Lower leg skin (tissue), 4 donors: ENCODE data around the gene NR0B2. TPM values are rescaled to one million over a fixed set of nuclear protein-coding genes. Genes with fewer than 3 reads are reported as not detected.
A peak's percentile ranks its signal among the peaks of the same experiment; 100 is the strongest.

Experiments
- DNase-seq, 2 donors: peaks; one replicate each; pipeline ENCODE4 v3.0.0-alpha.2; 2019; ENCODE audit warnings: low spot score in 2 of 2
- H3K4me3 ChIP-seq: fragments of 200-600 bp; sonication (generic); 2 replicates; pipeline ENCODE4 v1.5.1; 2017; ENCODE audit warnings: mild to moderate bottlenecking, low read depth; ENCODE audit not compliant: poor library complexity, severe bottlenecking
- POLR2A ChIP-seq, 2 donors: fragments of 450-650 bp; IDR thresholded peaks; one replicate each; pipeline ENCODE4 v1.6.1; 2016 to 2017; ENCODE audit warnings: antibody characterized with exemption in 2 of 2, mild to moderate bottlenecking in 1 of 2, moderate library complexity in 1 of 2
- WGBS, 2 donors: methylation state at CpG; one replicate each; pipeline ENCODE4 v1.1.5; 2018; 5-methylcytosine and 5-hydroxymethylcytosine counted together
- intact Hi-C: fragments of 100-400 bp; cut with DNase I; formaldehyde crosslinking; loops from one replicate; pipeline ENCODE4 v1.15.0; 2023; ENCODE audit warnings: low total_unique reads
- total RNA-seq, 4 donors: library from RNA; depleted of rRNA; stranded (reverse); fragments of >200 nt; gene quantifications; one replicate each; pipeline ENCODE4 v1.1.0, GENCODE V29; 2016
- TF ChIP-seq, protein P1 (sequence below), 3 donors: fragments of 450-650 bp; IDR thresholded peaks; one replicate each; pipeline ENCODE4 v1.5.1; 2016; ENCODE audit warnings: antibody characterized with exemption in 3 of 3, mild to moderate bottlenecking in 3 of 3, moderate library complexity in 2 of 3

NR0B2 gene
- total RNA-seq, 4 donors from 2014 or later, result not detected

DNA sequence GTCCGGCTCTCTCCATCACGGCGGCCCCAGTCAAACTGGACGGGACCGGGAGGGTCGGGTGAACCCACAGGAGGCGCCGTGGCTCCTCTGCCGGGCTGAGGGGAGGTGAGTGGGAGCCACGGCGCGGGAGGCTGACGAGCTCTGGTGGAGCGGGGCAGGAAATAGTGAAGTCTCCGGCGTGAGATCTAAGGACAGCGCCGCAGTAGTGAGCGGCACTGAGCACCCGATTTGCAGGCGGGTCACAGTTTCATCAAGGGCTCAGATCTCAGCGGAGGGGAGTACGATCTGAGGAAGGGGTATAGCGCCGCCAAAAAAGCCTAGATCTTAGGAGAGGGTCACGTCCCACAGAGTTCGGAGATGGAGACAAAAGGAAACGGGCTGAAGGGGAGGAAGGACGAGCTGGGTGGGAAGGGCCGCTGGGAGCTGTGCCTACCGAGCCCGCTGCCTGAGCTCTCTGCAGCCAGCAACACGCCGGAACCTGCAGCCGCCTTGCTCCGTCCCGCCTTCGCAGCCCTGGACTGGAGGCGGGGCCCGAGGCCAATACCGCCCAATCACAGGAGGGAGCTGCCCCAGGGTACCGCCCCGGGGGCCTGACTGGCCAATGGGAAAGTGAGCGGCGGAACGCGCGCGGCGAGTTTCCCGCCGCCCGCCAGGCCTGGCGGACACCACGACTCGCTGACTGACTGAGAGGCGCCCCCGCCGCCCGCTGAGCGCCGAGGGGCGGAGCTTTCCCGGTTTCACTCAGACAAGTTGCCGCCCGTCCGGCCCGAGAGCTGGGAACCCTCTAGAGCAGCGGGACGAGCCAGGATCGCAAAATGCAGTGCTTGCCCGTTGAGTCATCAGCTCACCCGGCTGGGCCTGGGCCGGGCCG is 48.9 kb downstream of the NR0B2 start:
- WGBS, 2 donors, result 0% methylated on average over 28 to 75 of the region's 75 CpGs
- intact Hi-C loops, result no loop called here
- TF ChIP-seq POLR2A (IDR thresholded peaks at IDR 0.05), result no peak
- TF ChIP-seq, protein P1, sequence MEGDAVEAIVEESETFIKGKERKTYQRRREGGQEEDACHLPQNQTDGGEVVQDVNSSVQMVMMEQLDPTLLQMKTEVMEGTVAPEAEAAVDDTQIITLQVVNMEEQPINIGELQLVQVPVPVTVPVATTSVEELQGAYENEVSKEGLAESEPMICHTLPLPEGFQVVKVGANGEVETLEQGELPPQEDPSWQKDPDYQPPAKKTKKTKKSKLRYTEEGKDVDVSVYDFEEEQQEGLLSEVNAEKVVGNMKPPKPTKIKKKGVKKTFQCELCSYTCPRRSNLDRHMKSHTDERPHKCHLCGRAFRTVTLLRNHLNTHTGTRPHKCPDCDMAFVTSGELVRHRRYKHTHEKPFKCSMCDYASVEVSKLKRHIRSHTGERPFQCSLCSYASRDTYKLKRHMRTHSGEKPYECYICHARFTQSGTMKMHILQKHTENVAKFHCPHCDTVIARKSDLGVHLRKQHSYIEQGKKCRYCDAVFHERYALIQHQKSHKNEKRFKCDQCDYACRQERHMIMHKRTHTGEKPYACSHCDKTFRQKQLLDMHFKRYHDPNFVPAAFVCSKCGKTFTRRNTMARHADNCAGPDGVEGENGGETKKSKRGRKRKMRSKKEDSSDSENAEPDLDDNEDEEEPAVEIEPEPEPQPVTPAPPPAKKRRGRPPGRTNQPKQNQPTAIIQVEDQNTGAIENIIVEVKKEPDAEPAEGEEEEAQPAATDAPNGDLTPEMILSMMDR (IDR thresholded peaks at IDR 0.05), result no peak
- peak overlapping the region; percentile 62 for H3K4me3 ChIP-seq
- peak; percentile 96 to 99 for DNase-seq

DNA sequence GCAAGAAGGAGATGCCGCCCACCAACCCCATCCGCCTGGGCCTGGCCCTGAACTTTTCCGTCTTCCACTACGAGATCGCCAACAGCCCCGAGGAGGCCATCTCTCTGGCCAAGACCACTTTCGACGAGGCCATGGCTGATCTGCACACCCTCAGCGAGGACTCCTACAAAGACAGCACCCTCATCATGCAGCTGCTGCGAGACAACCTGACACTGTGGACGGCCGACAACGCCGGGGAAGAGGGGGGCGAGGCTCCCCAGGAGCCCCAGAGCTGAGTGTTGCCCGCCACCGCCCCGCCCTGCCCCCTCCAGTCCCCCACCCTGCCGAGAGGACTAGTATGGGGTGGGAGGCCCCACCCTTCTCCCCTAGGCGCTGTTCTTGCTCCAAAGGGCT is 50.1 kb downstream of the NR0B2 start:
- intact Hi-C loops, result no loop called here
- peak overlapping the region; percentile 62 for H3K4me3 ChIP-seq
- TF ChIP-seq, protein P1 (IDR thresholded peaks at IDR 0.05), result no peak
- no peak for TF ChIP-seq POLR2A (IDR thresholded peaks at IDR 0.05)
- DNase-seq, result no peak
- 47 to 61% methylated on average over 16 to 17 of the region's 20 CpGs for WGBS, 2 donors

DNA sequence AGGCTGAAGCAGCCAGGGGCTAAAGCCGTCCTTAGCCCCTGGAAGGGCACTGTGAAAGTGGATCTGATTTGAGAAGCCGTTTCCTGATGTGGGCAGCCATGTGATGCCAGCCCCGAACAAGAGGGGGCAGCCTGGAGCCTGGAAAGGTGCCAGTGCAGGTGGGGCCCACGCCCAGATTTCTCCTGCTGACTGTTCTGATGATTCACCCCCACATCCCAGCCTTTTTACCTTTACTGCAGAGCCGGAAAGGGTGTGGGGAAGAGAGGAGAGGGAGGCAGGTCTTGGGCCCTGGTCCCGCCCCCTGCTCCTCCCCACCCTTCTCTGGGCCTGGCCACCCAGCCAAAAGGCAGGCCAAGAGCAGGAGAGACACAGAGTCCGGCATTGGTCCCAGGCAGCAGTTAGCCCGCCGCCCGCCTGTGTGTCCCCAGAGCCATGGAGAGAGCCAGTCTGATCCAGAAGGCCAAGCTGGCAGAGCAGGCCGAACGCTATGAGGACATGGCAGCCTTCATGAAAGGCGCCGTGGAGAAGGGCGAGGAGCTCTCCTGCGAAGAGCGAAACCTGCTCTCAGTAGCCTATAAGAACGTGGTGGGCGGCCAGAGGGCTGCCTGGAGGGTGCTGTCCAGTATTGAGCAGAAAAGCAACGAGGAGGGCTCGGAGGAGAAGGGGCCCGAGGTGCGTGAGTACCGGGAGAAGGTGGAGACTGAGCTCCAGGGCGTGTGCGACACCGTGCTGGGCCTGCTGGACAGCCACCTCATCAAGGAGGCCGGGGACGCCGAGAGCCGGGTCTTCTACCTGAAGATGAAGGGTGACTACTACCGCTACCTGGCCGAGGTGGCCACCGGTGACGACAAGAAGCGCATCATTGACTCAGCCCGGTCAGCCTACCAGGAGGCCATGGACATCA is 50.7 kb downstream of the NR0B2 start, which contains the start of gene SFN:
TSS of gene SFN (plus strand) at position 369 of the 904 bp plus-strand sequence. CDS start at position 433, 64 bp downstream.
- peak; percentile 76 to 92 for DNase-seq
- no peak for TF ChIP-seq POLR2A (IDR thresholded peaks at IDR 0.05)
- TF ChIP-seq, protein P1 (IDR thresholded peaks at IDR 0.05), result no peak
- intact Hi-C loops, result no loop called here
- WGBS, 2 donors, result 50 to 59% methylated on average over 29 to 37 of the region's 37 CpGs
- peak within 1 kb of the TSS; percentile 62 for H3K4me3 ChIP-seq

DNA sequence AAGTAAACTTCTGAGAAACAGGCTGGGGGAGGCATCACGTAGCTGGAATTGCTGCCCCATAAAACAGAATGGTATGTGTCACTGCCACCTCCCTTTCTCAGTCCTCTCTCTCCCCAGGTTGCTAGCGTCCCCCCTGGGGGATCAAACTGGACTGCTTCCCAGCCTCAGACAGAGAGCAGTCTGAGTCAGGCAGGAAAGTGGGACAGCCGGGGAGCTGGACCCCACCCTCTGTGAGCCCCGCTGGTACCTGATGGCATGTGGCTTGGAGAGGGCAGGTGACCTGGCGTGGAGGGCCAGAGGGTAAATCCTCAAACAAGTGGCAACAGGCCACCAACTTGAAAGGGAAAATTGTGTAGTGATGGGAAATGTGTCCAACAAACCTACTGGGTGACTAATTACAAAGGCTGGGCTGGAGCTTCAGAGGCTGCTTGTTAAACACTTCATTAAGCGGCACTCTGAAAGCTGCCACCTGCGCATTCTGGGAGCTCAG is 51.8 kb downstream of the NR0B2 start:
- 49 to 52% methylated on average over 7 of the region's 7 CpGs for WGBS, 2 donors
- intact Hi-C loops, result no loop called here
- TF ChIP-seq POLR2A (IDR thresholded peaks at IDR 0.05), result no peak
- TF ChIP-seq, protein P1 (IDR thresholded peaks at IDR 0.05), result no peak
- no peak overlapping the region for H3K4me3 ChIP-seq
- no peak for DNase-seq

Other genes with a start within 250 kb of the NR0B2 start
- gene ARID1A, start 218.0 kb downstream of the NR0B2 start, total RNA-seq, result 10 to 100 TPM; 53.3 to 77.2 (median 54.9) TPM
- gene PIGV, start 126.0 kb downstream of the NR0B2 start, total RNA-seq, result 10 to 100 TPM; 18.2 to 39.3 (median 27.1) TPM
- 10 to 100 TPM; 14.1 to 28.4 (median 18.8) TPM for gene ZDHHC18, start 87.3 kb downstream of the NR0B2 start, total RNA-seq
- gene SFN, start 50.8 kb downstream of the NR0B2 start, total RNA-seq, result 1,000 to 10,000 TPM in 1 of 4 donors, 100 to 1,000 TPM in 3; 755 to 1,044 (median 948) TPM
- 10 to 100 TPM; 12.3 to 24.5 (median 16.4) TPM for gene GPN2, start 23.7 kb downstream of the NR0B2 start, total RNA-seq
- gene GPATCH3, start 13.5 kb downstream of the NR0B2 start, total RNA-seq, result 10 to 100 TPM in 3 of 4 donors, 1 to 10 TPM in 1; 9.7 to 23.5 (median 13.0) TPM
- gene NUDC, start 7.8 kb upstream of the NR0B2 start, total RNA-seq, result 10 to 100 TPM; 37.0 to 50.4 (median 39.7) TPM
- 10 to 100 TPM; 34.0 to 45.8 (median 36.2) TPM for gene KDF1, start 46.5 kb upstream of the NR0B2 start, total RNA-seq
- 10 to 100 TPM; 14.9 to 29.4 (median 20.2) TPM for gene TRNP1, start 79.7 kb upstream of the NR0B2 start, total RNA-seq
- 100 to 1,000 TPM; 139 to 243 (median 239) TPM for gene TENT5B, start 98.9 kb upstream of the NR0B2 start, total RNA-seq
- gene SLC9A1, start 241.2 kb upstream of the NR0B2 start, total RNA-seq, result 10 to 100 TPM; 10.9 to 19.4 (median 13.2) TPM